ENCODE results near the gene ZNF184. TPM values are rescaled to one million over a fixed set of nuclear protein-coding genes. Genes with fewer than 3 reads are reported as not detected.

The ZNF184 gene
- total RNA-seq: 2.7 and 3.7 TPM in 2 replicates

DNA sequence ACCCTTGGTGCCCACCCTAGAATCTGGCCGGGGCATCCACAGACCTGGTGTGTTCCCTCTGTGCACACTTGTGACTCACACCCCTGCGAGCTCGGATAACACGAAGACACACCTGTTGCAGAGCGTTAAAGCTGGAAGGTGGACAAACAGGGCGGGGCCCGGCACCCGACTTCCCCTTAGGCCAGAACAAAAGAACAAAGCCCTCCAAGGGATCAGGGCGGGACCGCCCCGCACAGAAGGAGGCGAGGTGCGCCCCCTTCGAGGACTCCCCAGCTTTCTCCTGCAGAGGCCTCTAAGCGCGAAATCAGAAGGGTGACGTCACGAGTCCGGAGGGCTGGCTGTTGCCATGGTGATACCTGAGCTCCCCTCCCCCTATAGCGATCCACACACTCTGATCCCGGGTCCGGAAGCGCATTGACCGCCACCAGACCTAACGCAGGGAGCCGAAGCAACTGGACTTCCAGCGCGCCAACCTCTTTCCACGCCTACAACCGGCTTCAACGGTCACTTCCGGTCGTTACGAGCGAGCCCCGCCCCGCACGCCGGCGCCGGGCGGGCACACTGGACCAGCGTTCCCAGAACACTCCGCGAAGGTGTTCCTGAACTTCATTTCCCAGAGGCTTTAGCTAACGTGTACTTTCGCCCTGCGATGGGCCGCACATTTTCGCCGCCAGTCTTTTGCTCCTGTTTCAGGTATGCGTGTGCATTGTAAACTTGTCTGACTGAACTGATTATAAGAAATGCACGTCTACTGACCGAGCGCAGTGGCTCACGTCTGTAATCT, at the start of gene ZNF184:
Gene ZNF184 (minus strand): TSS at position 489 of the 784 bp plus-strand sequence. CDS start 811 bp downstream, outside the sequence.

Other genes with a start within 250 kb of the ZNF184 start
- gene PRSS16, start 225.4 kb downstream of the ZNF184 start, total RNA-seq: not detected in 2 replicates
- not detected in 2 replicates for gene POM121L2, start 160.8 kb downstream of the ZNF184 start, total RNA-seq
- gene ZNF391, start 84.3 kb downstream of the ZNF184 start, total RNA-seq: 0.73 and 4.2 TPM in 2 replicates

All from cardiac ventricle fibroblast (primary cell).